Parathyroid adenoma (tissue), 2 donors: Measurements from ENCODE around the gene WDR46.

Experiments
- H2AFZ ChIP-seq: fragments of 300-600 bp; sonication (generic); one replicate; pipeline ENCODE4 v1.7.0; 2017; ENCODE audit warnings: antibody characterized with exemption, mild to moderate bottlenecking
- H3K27ac ChIP-seq: fragments of 300-600 bp; sonication (generic); one replicate; pipeline ENCODE4 v1.7.0; 2017
- H3K27me3 ChIP-seq: fragments of 300-600 bp; sonication (generic); one replicate; pipeline ENCODE4 v1.7.0; 2017; ENCODE audit warnings: low read length; ENCODE audit not compliant: control insufficient read depth, insufficient read depth
- H3K36me3 ChIP-seq: fragments of 300-600 bp; sonication (generic); one replicate; pipeline ENCODE4 v1.7.0; 2017; ENCODE audit warnings: low read length; ENCODE audit not compliant: control insufficient read depth, insufficient read depth
- H3K4me1 ChIP-seq: fragments of 300-600 bp; sonication (generic); one replicate; pipeline ENCODE4 v1.7.0; 2017; ENCODE audit warnings: control low read depth
- H3K4me2 ChIP-seq: fragments of 300-600 bp; sonication (generic); one replicate; pipeline ENCODE4 v1.7.0; 2017; ENCODE audit warnings: low read length
- H3K4me3 ChIP-seq: fragments of 300-600 bp; sonication (generic); one replicate; pipeline ENCODE4 v1.7.0; 2017; ENCODE audit warnings: low read depth, low read length
- H3K79me2 ChIP-seq: fragments of 300-600 bp; sonication (generic); one replicate; pipeline ENCODE4 v1.7.0; 2017; ENCODE audit warnings: control low read depth
- H3K9ac ChIP-seq: fragments of 300-600 bp; sonication (generic); one replicate; pipeline ENCODE4 v1.7.0; 2017; ENCODE audit warnings: mild to moderate bottlenecking
- H3K9me3 ChIP-seq: fragments of 300-600 bp; sonication (generic); one replicate; pipeline ENCODE4 v1.7.0; 2017; ENCODE audit warnings: low read length; ENCODE audit not compliant: control insufficient read depth
- CTCF ChIP-seq: fragments of 300-600 bp; sonication (generic); IDR thresholded peaks from one replicate; pipeline ENCODE4 v1.7.0; 2017; ENCODE audit warnings: antibody characterized with exemption, mild to moderate bottlenecking
- donor health status: primary hyperparathyroidism.

WDR46 gene

GRCh38 chr6:33236852-33237251 lies 52.2 kb downstream of the WDR46 start:
- Histone ChIP-seq H3K4me2 (no peak overlapping the region), H3K27ac (no peak overlapping the region), H3K36me3 (no peaks in the 10 kb centered on the region), H3K79me2 (no peaks in the 10 kb centered on the region), H3K4me3 (no peak overlapping the region), H3K27me3 (no peaks in the 10 kb centered on the region), H3K4me1 (peaks cover 2% of the 10 kb centered on the region), H3K9me3 (no peaks in the 10 kb centered on the region), H2AFZ (no peak overlapping the region), H3K9ac (no peak overlapping the region)
- TF ChIP-seq CTCF, result no peak

- H3K9ac ChIP-seq, result no peak overlapping the region
- H3K9me3 ChIP-seq, result no peaks in the 10 kb centered on the region
- H3K4me1 ChIP-seq, result peaks cover 2% of the 10 kb centered on the region
- no peak overlapping the region for H3K27ac ChIP-seq
- no peaks in the 10 kb centered on the region for H3K36me3 ChIP-seq
- TF ChIP-seq CTCF, result no peak
- no peak overlapping the region for H3K4me3 ChIP-seq
- H3K79me2 ChIP-seq, result no peaks in the 10 kb centered on the region
- no peaks in the 10 kb centered on the region for H3K27me3 ChIP-seq
- no peak overlapping the region for H2AFZ ChIP-seq
- no peak overlapping the region for H3K4me2 ChIP-seq
These were observed 52.7 kb downstream of the WDR46 start for GRCh38 chr6:33236328-33236727.

GRCh38 chr6:33235221-33235634 lies 53.8 kb downstream of the WDR46 start:
- no peaks in the 10 kb centered on the region for H3K79me2 ChIP-seq
- TF ChIP-seq CTCF, result no peak
- H3K36me3 ChIP-seq, result no peaks in the 10 kb centered on the region
- no peak overlapping the region for H3K4me3 ChIP-seq
- no peak overlapping the region for H3K27ac ChIP-seq
- H3K4me2 ChIP-seq, result no peak overlapping the region
- no peaks in the 10 kb centered on the region for H3K27me3 ChIP-seq
- peaks cover 2% of the 10 kb centered on the region for H3K4me1 ChIP-seq
- no peak overlapping the region for H3K9ac ChIP-seq
- no peaks in the 10 kb centered on the region for H3K9me3 ChIP-seq
- peak overlapping the region; percentile 66 for H2AFZ ChIP-seq
